NCI-H128 (cell line): Measurements from ENCODE around the gene BRAF.
"Not testable (repeated sequence)": the region's sequence is repeated elsewhere in the genome, so short reads cannot be mapped to it uniquely, and the experiment has no call there.

Experiments used
- DNase-seq: peaks from one replicate; lab custom pipeline; 2025; ENCODE audit not compliant: unreplicated experiment; lab: John Stamatoyannopoulos, UW

Gene BRAF

GRCh38 chr7:140920745-140921144, 4.0 kb downstream of the BRAF start:
- DNase-seq, result no peak

DNA sequence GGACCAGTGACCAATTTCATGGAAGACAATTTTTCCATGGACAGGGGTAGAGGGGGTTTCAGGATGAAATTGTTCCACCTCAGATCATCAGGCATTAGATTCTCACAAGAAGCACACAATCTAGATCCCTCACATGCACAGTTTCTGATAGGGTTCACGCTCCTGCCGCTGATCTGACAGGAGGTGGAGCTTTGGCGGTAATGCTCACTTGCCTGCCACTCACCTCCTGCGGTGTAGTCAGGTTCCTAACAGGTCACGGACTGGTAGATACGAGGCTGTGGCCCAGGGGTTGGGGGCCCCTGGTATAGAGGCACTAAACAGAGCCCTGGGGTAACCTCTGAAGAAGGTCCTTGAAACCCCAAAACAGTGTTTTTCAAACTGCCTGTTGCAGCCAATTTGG, 6.5 kb downstream of the BRAF start:
- no peak for DNase-seq

DNA sequence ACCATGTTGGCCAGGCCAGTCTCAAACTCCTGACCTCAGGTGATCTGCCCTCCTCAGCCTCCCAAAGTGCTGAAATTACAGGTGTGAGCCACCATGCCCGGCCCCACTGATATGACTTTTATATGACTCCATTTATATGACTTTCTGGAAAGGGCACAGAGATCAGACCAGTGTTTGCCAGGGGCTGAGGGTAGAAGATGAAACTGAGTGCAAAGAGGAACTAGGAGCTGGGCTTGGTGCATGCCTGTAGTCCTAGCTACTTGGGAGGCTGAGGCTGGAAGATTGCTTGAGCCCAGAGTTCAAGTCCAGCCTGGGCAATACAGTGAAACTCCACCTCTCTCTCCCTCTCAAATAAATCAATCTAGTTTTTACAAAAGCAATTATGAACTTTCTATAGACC, 7.5 kb downstream of the BRAF start:
- no peak for DNase-seq

- no peak for DNase-seq
These were observed 8.7 kb downstream of the BRAF start for GRCh38 chr7:140915935-140916555.

- no peak for DNase-seq
These were observed 10.6 kb downstream of the BRAF start for GRCh38 chr7:140914083-140914482.

DNA sequence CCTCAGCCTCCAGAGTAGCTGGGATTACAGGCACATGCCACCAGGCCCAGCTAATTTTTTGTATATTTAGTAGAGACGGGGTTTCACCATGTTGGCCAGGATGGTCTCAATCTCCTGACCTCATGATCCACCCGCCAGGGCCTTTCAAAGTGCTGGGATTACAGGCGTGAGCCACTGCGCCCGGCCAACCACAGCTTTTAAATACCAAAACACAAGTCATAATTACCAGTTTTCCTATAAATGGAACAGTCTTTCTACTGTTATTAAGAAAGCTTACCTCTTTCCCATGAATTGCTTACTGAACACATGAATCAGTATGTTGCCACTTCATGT, 11.2 kb downstream of the BRAF start:
- DNase-seq, result not testable (repeated sequence)

GRCh38 chr7:140911746-140912145, 13.0 kb downstream of the BRAF start:
- no peak for DNase-seq

- DNase-seq, result no peak
These were observed 15.1 kb downstream of the BRAF start for GRCh38 chr7:140909476-140910161.

- DNase-seq, result no peak
These were observed 16.4 kb downstream of the BRAF start for GRCh38 chr7:140908361-140908760.

GRCh38 chr7:140903741-140904480, 20.8 kb downstream of the BRAF start:
- no peak for DNase-seq

GRCh38 chr7:140902303-140902953, 22.3 kb downstream of the BRAF start:
- no peak for DNase-seq

DNA sequence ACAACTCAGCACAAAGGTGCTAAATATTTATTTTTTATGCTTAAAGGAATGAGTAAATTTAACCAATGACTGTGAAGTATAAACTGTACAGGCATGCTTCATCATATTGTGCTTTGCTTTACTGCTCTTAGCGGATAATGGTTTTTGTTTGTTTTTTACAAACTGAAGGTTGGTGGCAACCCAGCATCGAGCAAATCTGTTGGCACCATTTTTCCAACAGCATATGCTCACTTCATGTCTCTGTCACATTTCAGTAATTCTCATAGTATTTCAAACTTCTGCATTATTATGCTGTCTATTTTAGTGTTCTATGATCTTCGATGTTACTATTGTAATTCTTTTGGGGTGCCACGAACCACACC, 22.8 kb downstream of the BRAF start:
- DNase-seq, result no peak

DNA sequence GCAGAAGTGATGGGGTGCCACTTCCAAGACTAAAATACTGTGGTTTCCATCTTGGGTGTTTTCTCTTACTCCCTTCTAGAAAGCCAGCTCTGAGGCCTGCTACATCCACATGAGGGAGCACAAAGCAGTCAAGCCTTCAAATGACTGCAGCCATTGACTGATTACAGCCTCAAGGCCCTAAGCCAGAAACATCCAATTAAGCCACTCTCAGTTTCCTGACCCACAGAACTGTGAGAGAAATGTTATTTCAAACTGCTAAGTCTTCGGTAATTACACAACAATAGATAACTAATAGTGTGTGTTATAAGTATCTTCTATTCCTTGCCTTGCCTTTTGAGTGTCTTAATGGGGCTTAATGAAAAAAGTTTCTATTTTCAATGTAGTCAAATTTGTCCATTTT, 24.8 kb downstream of the BRAF start:
- no peak for DNase-seq

GRCh38 chr7:140898786-140899536, 25.8 kb downstream of the BRAF start:
- DNase-seq, result peak; percentile 16

- DNase-seq, result no peak
These were observed 27.7 kb downstream of the BRAF start for GRCh38 chr7:140896996-140897395.

- DNase-seq, result no peak
These were observed 35.1 kb downstream of the BRAF start for GRCh38 chr7:140889645-140890044.

DNA sequence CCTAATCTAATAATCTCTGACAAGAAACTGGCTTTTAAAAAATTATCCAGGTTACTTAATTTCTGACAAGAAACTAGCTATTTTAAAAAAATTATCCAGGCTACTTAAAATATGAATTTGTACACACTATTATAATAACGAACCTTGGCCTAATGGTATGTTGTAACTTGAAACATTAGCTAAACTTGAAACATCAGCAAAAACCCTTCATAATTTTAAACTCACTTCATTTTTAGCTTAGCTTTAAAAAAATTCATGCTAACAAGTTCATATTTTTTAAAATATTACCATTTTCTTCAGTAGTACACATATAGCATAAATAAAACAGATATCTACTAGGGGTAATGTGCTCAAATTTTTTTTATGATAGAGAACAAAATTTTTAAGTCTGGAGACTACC, 35.6 kb downstream of the BRAF start:
- DNase-seq, result no peak

DNA sequence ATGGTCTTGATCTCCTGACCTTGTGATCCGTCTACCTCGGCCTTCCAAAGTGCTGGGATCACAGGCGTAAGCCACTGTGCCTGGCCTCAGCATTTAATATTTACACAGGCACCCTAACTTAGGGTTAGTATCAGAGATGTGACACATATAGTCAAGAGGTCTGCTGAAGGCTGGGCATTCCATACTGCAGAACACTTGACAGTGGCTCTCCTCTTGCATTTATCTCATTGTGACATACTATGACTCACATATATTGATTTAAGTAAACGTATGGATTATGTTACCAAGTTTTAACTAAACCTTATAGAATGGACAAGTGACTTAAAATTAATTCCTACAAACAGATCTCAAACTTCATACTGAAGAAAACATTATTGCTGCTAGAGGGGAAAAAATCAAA, 36.6 kb downstream of the BRAF start:
- DNase-seq, result no peak

DNA sequence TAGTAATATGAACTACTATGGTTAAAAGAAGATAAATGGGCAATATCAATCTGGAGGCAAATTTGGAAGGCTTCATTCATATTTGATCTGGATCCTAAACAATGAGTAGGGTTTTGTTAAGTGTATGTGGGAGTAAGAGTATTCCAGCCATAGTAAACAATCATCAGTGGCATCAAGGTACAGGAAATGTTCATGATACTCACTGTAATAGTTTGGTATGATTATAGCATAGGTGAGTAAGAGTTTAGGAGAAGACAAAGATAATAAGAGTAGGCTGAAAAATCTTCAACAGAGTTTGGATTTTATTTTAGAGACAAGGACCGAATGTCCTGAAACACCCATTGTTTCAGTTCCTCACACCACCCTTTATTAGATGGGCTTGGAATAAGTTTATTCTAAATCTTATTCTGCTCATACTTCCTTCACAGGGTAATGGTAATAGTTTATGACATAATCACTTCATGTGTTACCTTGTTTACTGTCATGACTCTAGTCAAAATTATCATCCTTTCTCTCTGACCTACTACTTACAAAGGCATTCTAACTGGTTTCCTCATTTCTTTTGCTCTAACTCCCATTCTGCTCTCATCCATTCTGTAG, 38.9 kb downstream of the BRAF start:
- DNase-seq, result no peak

DNA sequence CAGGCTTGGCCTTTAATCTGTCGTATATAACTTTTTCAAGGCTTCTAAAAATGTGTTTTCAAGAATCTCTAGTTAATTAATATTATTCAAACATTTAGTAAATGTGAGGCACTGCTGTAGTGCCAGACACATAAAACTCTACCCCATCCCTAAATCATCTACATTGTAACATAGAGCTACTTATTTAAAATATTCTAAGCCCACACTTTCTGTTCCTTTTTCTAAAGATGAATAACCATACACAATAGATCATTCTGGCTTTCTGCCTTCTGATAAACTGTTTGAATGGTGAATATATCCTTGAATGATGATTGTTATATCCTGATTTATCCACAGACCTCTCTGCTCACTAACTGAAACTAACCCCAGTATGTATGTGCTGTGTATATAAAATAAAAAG, 41.4 kb downstream of the BRAF start:
- no peak for DNase-seq

- not testable (repeated sequence) for DNase-seq
These were observed 41.9 kb downstream of the BRAF start for GRCh38 chr7:140882834-140883233.
